HG03108 (cell line): Measurements from ENCODE around the gene ATP13A3.
"Not testable (repeated sequence)": the region's sequence is repeated elsewhere in the genome, so short reads cannot be mapped to it uniquely, and the experiment has no call there.

Experiments used
- ATAC-seq: cut with Tn5 transposase; IDR thresholded peaks from one replicate; pipeline ENCODE4 v1.9.1; 2021; ENCODE audit warnings: moderate library complexity; ENCODE audit not compliant: unreplicated experiment

Gene ATP13A3

GRCh38 chr3:194500198-194500597 lies 13.4 kb upstream of the ATP13A3 start:
- ATAC-seq = no peak

- not testable (repeated sequence) for ATAC-seq
Measured at GRCh38 chr3:194499516-194499915, 12.7 kb upstream of the ATP13A3 start.

- ATAC-seq = no peak
Measured at GRCh38 chr3:194497799-194498575, 11.2 kb upstream of the ATP13A3 start.

GRCh38 chr3:194496217-194496919 lies 9.6 kb upstream of the ATP13A3 start:
- ATAC-seq = peak; percentile 46

- ATAC-seq = no peak
Measured at GRCh38 chr3:194494951-194495374, 8.2 kb upstream of the ATP13A3 start.

- ATAC-seq = not testable (repeated sequence)
Measured at GRCh38 chr3:194493995-194494927, 7.5 kb upstream of the ATP13A3 start.

GRCh38 chr3:194492001-194492400 lies 5.2 kb upstream of the ATP13A3 start:
- ATAC-seq = no peak

- ATAC-seq = peak; percentile 25
Measured at GRCh38 chr3:194489736-194490612, 3.2 kb upstream of the ATP13A3 start.

- no peak for ATAC-seq
Measured at GRCh38 chr3:194488055-194488742, 1.4 kb upstream of the ATP13A3 start.

- ATAC-seq = peak; percentile 22
Measured at GRCh38 chr3:194487289-194488054, 670 bp upstream of the ATP13A3 start.

- peak; percentile 2 for ATAC-seq
Measured at GRCh38 chr3:194485881-194486539, 792 bp downstream of the ATP13A3 start.

GRCh38 chr3:194485468-194485880 lies 1.3 kb downstream of the ATP13A3 start:
- ATAC-seq = no peak

GRCh38 chr3:194484614-194485013 lies 2.2 kb downstream of the ATP13A3 start:
- no peak for ATAC-seq

- no peak for ATAC-seq
Measured at GRCh38 chr3:194483850-194484249, 3.0 kb downstream of the ATP13A3 start.

GRCh38 chr3:194482830-194483229 lies 4.0 kb downstream of the ATP13A3 start:
- not testable (repeated sequence) for ATAC-seq

GRCh38 chr3:194482196-194482593 lies 4.6 kb downstream of the ATP13A3 start:
- ATAC-seq = no peak

GRCh38 chr3:194481525-194482195 lies 5.1 kb downstream of the ATP13A3 start:
- ATAC-seq = no peak

GRCh38 chr3:194481103-194481502 lies 5.7 kb downstream of the ATP13A3 start:
- no peak for ATAC-seq
